ENCODE data around the gene COL15A1.

GRCh38 chr9:99119976-99120655 is 176.4 kb downstream of the COL15A1 start:
- TF ChIP-seq, protein P1, sequence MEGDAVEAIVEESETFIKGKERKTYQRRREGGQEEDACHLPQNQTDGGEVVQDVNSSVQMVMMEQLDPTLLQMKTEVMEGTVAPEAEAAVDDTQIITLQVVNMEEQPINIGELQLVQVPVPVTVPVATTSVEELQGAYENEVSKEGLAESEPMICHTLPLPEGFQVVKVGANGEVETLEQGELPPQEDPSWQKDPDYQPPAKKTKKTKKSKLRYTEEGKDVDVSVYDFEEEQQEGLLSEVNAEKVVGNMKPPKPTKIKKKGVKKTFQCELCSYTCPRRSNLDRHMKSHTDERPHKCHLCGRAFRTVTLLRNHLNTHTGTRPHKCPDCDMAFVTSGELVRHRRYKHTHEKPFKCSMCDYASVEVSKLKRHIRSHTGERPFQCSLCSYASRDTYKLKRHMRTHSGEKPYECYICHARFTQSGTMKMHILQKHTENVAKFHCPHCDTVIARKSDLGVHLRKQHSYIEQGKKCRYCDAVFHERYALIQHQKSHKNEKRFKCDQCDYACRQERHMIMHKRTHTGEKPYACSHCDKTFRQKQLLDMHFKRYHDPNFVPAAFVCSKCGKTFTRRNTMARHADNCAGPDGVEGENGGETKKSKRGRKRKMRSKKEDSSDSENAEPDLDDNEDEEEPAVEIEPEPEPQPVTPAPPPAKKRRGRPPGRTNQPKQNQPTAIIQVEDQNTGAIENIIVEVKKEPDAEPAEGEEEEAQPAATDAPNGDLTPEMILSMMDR (IDR thresholded peaks at IDR 0.05; ENCODE audit: insufficient read depth, low read length) = no peak
- no peak for TF ChIP-seq REST (IDR thresholded peaks at IDR 0.05; ENCODE audit: insufficient replicate concordance, low read depth)
- TF ChIP-seq POLR2AphosphoS5 (IDR thresholded peaks at IDR 0.05; ENCODE audit: low read depth) = no peak
- no peak for TF ChIP-seq GABPA (IDR thresholded peaks at IDR 0.05; ENCODE audit: low read depth)
